Body of pancreas (tissue), 4 donors: ENCODE data around the gene C10orf90. TPM values are rescaled to one million over a fixed set of nuclear protein-coding genes. Genes with fewer than 3 reads are reported as not detected.

Experiments used
- ATAC-seq: fragments of 150-250 bp; one replicate; pipeline ENCODE4 v1.9.1; 2016
- DNase-seq, 4 donors: peaks; one replicate each; pipeline ENCODE4 v3.0.0-alpha.2; 2019
- H3K27ac ChIP-seq, 4 donors: fragments of 200-600 bp; sonication (generic); 1 replicate in 3 of 4; 2 replicates in 1 of 4; pipeline versions ENCODE4 v1.5.1 to v1.6.1; 2016 to 2019; ENCODE audit warnings: mild to moderate bottlenecking in 1 of 4, mixed read lengths in 1 of 4, moderate library complexity in 1 of 4
- H3K27me3 ChIP-seq, 2 donors: fragments of 200-600 bp; sonication (generic); one replicate each; pipeline ENCODE4 v1.6.0; 2016; ENCODE audit warnings: mild to moderate bottlenecking in 1 of 2
- H3K36me3 ChIP-seq, 2 donors: fragments of 200-600 bp; sonication (generic); replicated peaks in 1 of 2; 2 replicates each; pipeline ENCODE4 v1.5.1; 2016; ENCODE audit warnings: low read depth in 2 of 2; ENCODE audit not compliant: insufficient read depth in 1 of 2
- H3K4me1 ChIP-seq: fragments of 200-600 bp; sonication (generic); one replicate; pipeline ENCODE4 v1.6.0; 2016
- H3K4me3 ChIP-seq, 2 donors: fragments of 200-600 bp; sonication (generic); 1 replicate in 1 of 2; 2 replicates in 1 of 2; pipeline ENCODE4 v1.5.1; 2016 to 2019
- H3K9me3 ChIP-seq, 3 donors: fragments of 200-600 bp; sonication (generic); 1 replicate in 2 of 3; 2 replicates in 1 of 3; pipeline ENCODE4 v1.5.1; 2016
- POLR2A ChIP-seq, 3 donors: fragments of 450-650 bp; IDR thresholded peaks; one replicate each; pipeline ENCODE4 v1.6.1; 2016; ENCODE audit warnings: antibody characterized with exemption in 3 of 3, mild to moderate bottlenecking in 2 of 3
- WGBS, 2 donors: methylation state at CpG; one replicate each; pipeline ENCODE4 v1.1.5; 2017; 5-methylcytosine and 5-hydroxymethylcytosine counted together
- intact Hi-C: fragments of 100-400 bp; cut with DNase I; formaldehyde crosslinking; loops from one replicate; pipeline ENCODE4 v1.15.1; 2023
- total RNA-seq, 2 donors: library from RNA; depleted of rRNA; stranded (reverse); fragments of >200 nt; gene quantifications; one replicate each; pipeline ENCODE4 v1.1.0, GENCODE V29; 2016
- TF ChIP-seq, protein P1 (sequence below), 7 experiments: fragments of 450-650 bp in 4 of 7; fragments of 200-600 bp in 3 of 7; sonication (generic) in 3 of 7; IDR thresholded peaks; one replicate each; pipeline ENCODE4 v1.5.1; 2016 to 2019; ENCODE audit warnings: antibody characterized with exemption in 7 of 7

Gene C10orf90
- total RNA-seq, 2 donors from 2014 or later, result not detected

GRCh38 chr10:126491476-126491875 is 179.0 kb downstream of the C10orf90 start:
- Histone ChIP-seq H3K27me3 (no peaks in the 10 kb centered on the region), H3K4me3 (no peak overlapping the region), H3K27ac (no peak overlapping the region), H3K36me3 (no peaks in the 10 kb centered on the region), H3K9me3 (no peaks in the 10 kb centered on the region), H3K4me1 (no peaks in the 10 kb centered on the region)
- DNase-seq, result no peak
- TF ChIP-seq POLR2A (IDR thresholded peaks at IDR 0.05), result no peak
- intact Hi-C loops, result no loop called here
- WGBS, 2 donors, result 55 to 63% methylated on average over 7 of the region's 7 CpGs
- no peak for ATAC-seq

DNA sequence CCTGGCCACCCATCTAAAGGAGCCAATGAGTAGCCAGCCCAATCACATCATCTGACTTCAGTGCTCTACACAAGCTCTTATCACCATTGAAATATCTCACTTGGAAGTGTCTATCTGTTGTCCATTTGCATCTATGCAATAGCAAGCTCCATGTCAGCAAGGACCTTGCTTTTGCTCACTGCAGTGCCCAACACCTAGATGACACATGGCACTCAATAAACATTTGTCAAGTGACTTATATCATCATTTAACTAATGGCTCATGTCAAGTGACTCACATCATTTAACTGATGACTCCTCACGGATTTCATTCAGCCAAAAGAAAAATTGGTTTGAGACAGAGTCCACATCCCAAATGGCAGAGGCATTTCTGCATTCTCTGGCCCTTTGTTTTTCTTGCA is 189.3 kb downstream of the C10orf90 start:
- TF ChIP-seq, protein P1, sequence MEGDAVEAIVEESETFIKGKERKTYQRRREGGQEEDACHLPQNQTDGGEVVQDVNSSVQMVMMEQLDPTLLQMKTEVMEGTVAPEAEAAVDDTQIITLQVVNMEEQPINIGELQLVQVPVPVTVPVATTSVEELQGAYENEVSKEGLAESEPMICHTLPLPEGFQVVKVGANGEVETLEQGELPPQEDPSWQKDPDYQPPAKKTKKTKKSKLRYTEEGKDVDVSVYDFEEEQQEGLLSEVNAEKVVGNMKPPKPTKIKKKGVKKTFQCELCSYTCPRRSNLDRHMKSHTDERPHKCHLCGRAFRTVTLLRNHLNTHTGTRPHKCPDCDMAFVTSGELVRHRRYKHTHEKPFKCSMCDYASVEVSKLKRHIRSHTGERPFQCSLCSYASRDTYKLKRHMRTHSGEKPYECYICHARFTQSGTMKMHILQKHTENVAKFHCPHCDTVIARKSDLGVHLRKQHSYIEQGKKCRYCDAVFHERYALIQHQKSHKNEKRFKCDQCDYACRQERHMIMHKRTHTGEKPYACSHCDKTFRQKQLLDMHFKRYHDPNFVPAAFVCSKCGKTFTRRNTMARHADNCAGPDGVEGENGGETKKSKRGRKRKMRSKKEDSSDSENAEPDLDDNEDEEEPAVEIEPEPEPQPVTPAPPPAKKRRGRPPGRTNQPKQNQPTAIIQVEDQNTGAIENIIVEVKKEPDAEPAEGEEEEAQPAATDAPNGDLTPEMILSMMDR (IDR thresholded peaks at IDR 0.05), result no peak
- TF ChIP-seq POLR2A (IDR thresholded peaks at IDR 0.05), result no peak
- ATAC-seq (no peak), DNase-seq (no peak)
- Histone ChIP-seq H3K27ac (no peak overlapping the region), H3K9me3 (no peaks in the 10 kb centered on the region), H3K27me3 (no peaks in the 10 kb centered on the region), H3K4me3 (no peak overlapping the region), H3K36me3 (no peaks in the 10 kb centered on the region), H3K4me1 (no peaks in the 10 kb centered on the region)
- intact Hi-C loops, result no loop called here
- 40 to 59% methylated on average over 1 of the region's 1 CpG for WGBS, 2 donors

- Histone ChIP-seq H3K4me3 (no peak overlapping the region), H3K27ac (no peak overlapping the region), H3K9me3 (no peaks in the 10 kb centered on the region), H3K36me3 (no peaks in the 10 kb centered on the region), H3K27me3 (no peaks in the 10 kb centered on the region), H3K4me1 (no peaks in the 10 kb centered on the region)
- TF ChIP-seq, protein P1 (IDR thresholded peaks at IDR 0.05), result no peak
- no peak for TF ChIP-seq POLR2A (IDR thresholded peaks at IDR 0.05)
- intact Hi-C loops, result no loop called here
- DNase-seq, result no peak
- no peak for ATAC-seq
- 77 to 84% methylated on average over 3 of the region's 3 CpGs for WGBS, 2 donors
Observed at GRCh38 chr10:126480648-126481047, 189.8 kb downstream of the C10orf90 start.

DNA sequence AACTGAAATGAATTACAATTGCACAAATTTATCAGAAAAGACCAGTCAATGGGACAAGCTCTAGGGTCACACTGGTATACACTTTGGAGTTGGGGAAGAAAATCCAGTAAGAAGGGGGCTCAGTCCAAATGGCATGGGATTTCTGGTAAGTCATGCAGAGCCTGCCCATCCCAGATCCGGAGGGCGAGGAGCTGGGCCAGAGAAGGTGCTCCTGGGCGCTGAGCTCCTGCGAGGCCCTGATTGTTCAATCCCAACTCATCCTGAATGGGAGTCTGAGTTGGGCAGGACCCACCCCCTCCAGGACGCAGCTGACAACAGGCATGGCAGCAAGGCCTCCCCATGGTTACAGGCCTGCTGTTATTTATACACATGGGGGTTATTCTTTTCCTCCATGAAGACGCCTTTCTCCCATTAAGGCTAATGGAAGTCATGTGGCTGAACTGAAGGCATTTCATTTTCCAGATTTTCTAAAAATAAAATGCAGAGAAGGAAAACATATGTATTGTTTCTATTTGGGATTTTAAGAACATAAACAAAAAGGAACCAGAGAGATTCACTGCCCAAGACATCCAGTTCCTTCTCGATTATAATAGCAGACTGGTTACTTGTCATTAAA is 191.1 kb downstream of the C10orf90 start:
- no peaks in the 10 kb centered on the region for H3K4me1 ChIP-seq
- no peaks in the 10 kb centered on the region for H3K36me3 ChIP-seq
- no peaks in the 10 kb centered on the region for H3K9me3 ChIP-seq
- H3K27ac ChIP-seq, result no peak overlapping the region
- H3K27me3 ChIP-seq, result no peaks in the 10 kb centered on the region
- ATAC-seq (no peak), DNase-seq (no peak)
- TF ChIP-seq, protein P1 (IDR thresholded peaks at IDR 0.05), result no peak
- H3K4me3 ChIP-seq, result no peak overlapping the region
- 79 to 88% methylated on average over 7 of the region's 7 CpGs for WGBS, 2 donors
- intact Hi-C loops, result no loop called here

GRCh38 chr10:126478546-126478945 is 191.9 kb downstream of the C10orf90 start:
- no peak for TF ChIP-seq POLR2A (IDR thresholded peaks at IDR 0.05)
- TF ChIP-seq, protein P1 (IDR thresholded peaks at IDR 0.05), result no peak
- intact Hi-C loops, result no loop called here
- no peaks in the 10 kb centered on the region for H3K36me3 ChIP-seq
- H3K27me3 ChIP-seq, result no peaks in the 10 kb centered on the region
- ATAC-seq (no peak), DNase-seq (no peak)
- H3K4me1 ChIP-seq, result no peaks in the 10 kb centered on the region
- no peaks in the 10 kb centered on the region for H3K9me3 ChIP-seq
- WGBS, 2 donors, result 57 to 61% methylated on average over 6 of the region's 6 CpGs
- H3K27ac ChIP-seq, result no peak overlapping the region
- no peak overlapping the region for H3K4me3 ChIP-seq
